Stimulated activated CD4-positive, alpha-beta T cell treated with anti-CD3 and anti-CD28 coated beads, Interleukin-12 subunit alpha, Interleukin-12 subunit beta, amount 100 ng/mL, for 24 hours (primary cell): ENCODE measurements around the gene RUFY1.
A peak's percentile ranks its signal among the peaks of the same experiment; 100 is the strongest.
"Not testable (repeated sequence)": the region's sequence is repeated elsewhere in the genome, so short reads cannot be mapped to it uniquely, and the experiment has no call there.

Experiments
- DNase-seq, 2 experiments: peaks; one replicate each; pipeline ENCODE4 v3.0.0-alpha.2; 2020; ENCODE audit warnings: low read depth in 2 of 2

Gene RUFY1

DNA sequence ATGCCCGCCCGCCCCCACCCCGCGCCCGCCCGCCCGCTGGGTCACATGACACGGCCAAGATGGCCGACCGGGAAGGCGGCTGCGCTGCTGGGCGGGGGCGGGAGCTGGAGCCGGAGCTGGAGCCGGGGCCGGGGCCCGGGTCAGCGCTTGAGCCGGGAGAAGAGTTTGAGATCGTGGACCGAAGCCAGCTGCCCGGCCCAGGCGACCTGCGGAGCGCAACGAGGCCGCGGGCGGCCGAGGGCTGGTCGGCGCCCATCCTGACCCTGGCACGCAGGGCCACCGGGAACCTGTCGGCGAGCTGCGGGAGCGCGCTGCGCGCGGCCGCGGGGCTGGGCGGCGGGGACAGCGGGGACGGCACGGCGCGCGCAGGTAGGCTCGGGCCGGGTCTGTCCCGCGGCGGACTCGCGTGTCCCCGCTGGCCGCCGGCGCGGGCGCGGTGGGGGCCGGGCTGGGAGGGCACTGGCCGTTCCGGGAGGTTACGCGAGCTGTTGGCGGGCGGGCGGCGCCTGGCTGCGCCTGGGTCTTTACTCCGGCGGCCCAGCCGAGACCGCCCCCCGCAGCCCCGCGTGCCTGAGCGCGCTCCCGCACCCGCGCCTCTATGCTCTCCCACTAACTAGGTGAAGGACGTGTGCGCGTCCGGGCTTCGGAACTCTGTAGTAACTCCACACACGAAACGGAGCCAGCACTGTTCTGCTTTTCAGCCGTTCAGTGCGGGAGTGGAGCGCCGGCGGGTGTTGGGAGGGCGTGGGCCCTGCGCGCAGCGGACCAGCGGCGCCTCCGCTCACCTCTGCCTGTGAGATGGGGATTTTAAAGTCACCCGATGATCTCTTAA lies at the start of gene RUFY1:
RUFY1 (plus strand) TSS at position 44 of the 832 bp plus-strand sequence; CDS start at position 60, 16 bp downstream.
- peak; percentile 64 to 71 for DNase-seq

GRCh38 chr5:179501997-179502396 lies 48.4 kb upstream of the RUFY1 start:
- not testable (repeated sequence) for DNase-seq

- DNase-seq: not testable (repeated sequence)
These were observed 47.9 kb upstream of the RUFY1 start for GRCh38 chr5:179502420-179502819.

- DNase-seq: no peak
These were observed 46.2 kb upstream of the RUFY1 start for GRCh38 chr5:179504191-179504590.

GRCh38 chr5:179504600-179505396 lies 45.6 kb upstream of the RUFY1 start:
- DNase-seq: no peak

- DNase-seq: no peak
These were observed 44.6 kb upstream of the RUFY1 start for GRCh38 chr5:179505636-179506261.

- DNase-seq: no peak
These were observed 41.1 kb upstream of the RUFY1 start for GRCh38 chr5:179509239-179509638.

GRCh38 chr5:179509845-179510244 lies 40.5 kb upstream of the RUFY1 start:
- DNase-seq: no peak

DNA sequence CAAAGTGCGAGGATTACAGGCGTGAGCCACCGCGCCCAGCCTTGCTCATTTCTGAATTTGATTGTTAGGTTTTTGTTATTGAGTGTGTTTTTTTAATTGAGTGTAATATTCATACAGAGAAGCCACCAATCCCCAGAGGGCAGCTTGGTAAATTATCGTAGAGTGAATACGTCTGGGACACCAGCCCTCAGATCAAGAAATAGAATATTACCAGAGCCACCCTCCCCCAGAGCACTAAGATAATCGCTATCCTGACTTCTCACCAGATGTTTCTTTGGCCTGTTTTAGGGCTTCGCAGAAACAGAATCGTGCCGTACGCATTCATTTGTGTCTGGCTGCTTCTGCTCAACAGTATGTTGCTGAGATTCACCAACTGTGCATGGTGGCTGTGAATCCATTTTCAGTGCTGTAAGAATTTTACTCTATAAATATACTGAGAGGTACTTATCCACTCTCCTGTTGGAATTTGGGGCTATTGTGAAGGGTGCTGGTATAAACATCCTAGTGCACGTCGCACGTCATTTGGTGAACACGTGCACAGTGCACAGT lies 37.8 kb upstream of the RUFY1 start:
- no peak for DNase-seq

GRCh38 chr5:179515501-179515900 lies 34.9 kb upstream of the RUFY1 start:
- not testable (repeated sequence) for DNase-seq

DNA sequence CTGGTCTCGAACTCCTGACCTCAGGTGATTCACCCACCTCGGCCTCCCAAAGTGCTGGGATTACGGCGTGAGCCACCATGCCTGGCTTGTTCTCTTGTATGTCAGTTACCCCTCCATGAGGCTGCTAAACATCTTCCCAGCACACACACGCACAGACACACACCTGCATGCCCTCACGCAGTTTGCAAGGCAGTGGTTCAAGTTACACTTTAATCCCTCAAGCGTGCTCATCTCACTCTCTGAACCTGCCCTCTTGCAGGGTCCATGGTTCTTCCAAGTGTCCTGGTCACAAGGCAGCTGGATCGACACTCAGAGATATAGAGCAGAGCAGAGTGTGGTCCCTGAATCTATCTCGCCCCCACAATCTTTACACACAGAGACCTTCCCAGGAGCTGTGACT lies 34.1 kb upstream of the RUFY1 start:
- DNase-seq: no peak

DNA sequence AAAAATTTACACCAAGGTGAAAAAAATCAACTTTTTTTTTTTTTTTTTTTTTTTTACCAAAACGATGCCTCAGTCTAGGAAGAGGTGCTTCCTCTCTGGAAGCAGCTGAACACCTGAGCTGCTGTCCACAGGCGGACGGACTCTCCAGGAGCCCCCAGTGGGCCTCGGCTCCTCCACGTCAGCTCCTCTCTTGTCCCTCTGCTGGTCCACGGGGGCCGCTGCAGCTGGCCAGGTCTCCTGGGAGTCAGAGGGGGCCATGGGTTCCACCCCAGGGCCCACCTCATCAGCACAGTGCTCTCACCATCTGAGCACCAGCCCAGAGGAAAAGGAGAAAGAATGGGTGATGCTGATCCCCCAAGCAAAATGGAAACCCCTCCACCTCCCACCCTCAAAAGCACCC lies 32.6 kb upstream of the RUFY1 start:
- not testable (repeated sequence) for DNase-seq

DNA sequence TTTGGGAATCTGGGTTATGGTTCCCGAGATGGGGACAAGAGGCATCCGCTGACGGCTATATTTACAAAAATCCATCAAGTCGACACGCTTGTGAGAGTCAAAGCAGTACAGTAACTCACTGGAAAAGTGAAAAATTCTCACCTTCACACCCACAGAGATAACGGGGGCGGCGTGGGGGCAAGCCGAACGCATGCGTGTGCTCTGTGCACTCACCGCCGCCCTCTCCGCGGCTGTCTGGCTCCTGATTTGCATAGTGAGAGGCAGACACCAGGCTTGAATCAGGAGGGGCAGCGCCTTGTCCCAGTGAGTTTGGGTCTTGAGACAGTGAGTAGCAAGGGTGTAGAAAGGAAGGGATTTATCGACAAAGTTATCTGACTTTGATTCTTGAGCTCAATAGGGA lies 32.0 kb upstream of the RUFY1 start:
- not testable (repeated sequence) for DNase-seq

GRCh38 chr5:179519416-179520070 lies 30.8 kb upstream of the RUFY1 start:
- not testable (repeated sequence) for DNase-seq

DNA sequence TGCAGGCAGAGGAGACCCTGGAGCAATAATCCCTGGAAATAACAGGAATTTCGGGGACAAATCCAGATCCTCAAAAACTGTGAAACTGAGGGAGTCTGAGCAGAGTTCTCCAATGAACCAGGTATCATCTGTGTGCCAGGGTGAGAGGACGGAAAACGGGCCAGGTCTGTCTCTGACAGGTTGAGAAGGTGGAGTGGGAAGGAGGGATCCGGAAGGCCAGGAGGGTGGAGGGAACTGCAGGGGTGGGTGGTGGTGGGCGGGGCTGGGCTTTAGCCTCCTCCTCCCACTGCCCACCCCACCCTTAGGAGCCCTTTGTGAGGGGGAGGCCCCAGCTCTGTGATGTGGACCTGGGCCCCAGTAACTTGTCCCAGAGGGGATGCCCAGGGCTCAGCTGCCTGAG lies 28.2 kb upstream of the RUFY1 start:
- not testable (repeated sequence) for DNase-seq

DNA sequence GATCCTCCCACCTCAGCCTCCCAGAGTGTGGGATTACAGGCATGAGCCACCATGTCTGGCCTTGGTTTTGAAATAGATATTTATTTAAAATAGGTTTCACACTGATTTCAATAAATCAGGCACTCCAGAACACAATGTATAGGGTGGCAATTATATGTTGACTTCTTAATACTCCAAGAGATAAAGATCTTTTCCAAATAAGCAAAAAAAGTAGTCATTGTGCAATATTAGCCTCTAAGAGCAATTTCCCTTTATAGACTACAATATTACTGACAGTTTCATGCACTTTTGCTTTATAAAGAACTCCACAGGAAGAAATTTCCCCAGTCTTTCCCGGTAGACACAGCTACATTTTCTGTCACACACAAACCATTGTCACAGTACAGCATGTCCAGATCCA lies 23.4 kb upstream of the RUFY1 start:
- no peak for DNase-seq

GRCh38 chr5:179530069-179530998 lies 20.0 kb upstream of the RUFY1 start:
- DNase-seq: peak; percentile 32 to 62

GRCh38 chr5:179533024-179533423 lies 17.3 kb upstream of the RUFY1 start:
- no peak for DNase-seq

- DNase-seq: no peak
These were observed 16.4 kb upstream of the RUFY1 start for GRCh38 chr5:179533907-179534306.

- DNase-seq: no peak
These were observed 15.9 kb upstream of the RUFY1 start for GRCh38 chr5:179534431-179534830.
